ENCODE results near the gene EN1. TPM values are rescaled to one million over a fixed set of nuclear protein-coding genes. Genes with fewer than 3 reads are reported as not detected.

The EN1 gene
- total RNA-seq, 5 donors from 2014 or later (not counting 1 experiment from before 2014, with no cell fraction given), result not detected

DNA sequence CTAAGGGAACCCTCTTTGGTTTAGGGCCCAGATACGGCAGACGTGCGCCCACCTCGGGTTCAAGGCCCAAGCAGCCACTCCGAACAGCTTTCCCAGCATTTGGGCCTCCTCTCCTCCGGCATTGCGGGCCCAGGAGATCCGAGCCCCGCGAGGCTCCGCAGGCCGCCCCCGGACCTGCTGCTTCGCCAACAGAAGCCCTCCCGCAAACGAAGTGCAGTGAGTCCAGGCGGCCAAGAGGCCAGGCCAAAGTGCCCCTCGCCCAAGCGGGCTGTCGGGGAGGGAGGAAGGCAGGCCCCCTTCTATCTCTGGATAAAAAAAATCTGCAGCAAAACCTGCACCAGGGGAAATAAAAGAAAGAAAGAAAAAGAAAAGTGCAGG, 6.0 kb downstream of the EN1 start:
- Mint-ChIP-seq H3K4me1 (peaks cover 31 to 43% (median 35%) of the 10 kb centered on the region in 3 donors), H3K36me3 (no peaks in the 10 kb centered on the region), H3K27me3 (peaks cover 79 to 89% of the 10 kb centered on the region in 2 donors), H3K27ac (no peak overlapping the region), H3K9me3 (no peaks in the 10 kb centered on the region), H3K4me3 (peak overlapping the region in 2 of 3 donors; percentile 26 to 89)
- ChIA-PET CTCF (no interaction called here), POLR2A (interaction anchor here in 1 of 2 donors (0.7 kb wide), 1 partner anchor 14 kb away, joined by 3 read pairs; no protein-coding TSS in a partner anchor)
- ATAC-seq (replicated peaks in 1 of 4) (no peak), DNase-seq (no peak)
- peaks cover 2 to 39% of the 10 kb centered on the region in 2 experiments for H3K4me1 ChIP-seq (ENCODE audit: control insufficient read depth in 1 of 2, extremely low read depth in 1 of 2, insufficient read depth in 2 of 2, low read length in 2 of 2)
- no peaks in the 10 kb centered on the region for H3K36me3 ChIP-seq (ENCODE audit: control insufficient read depth in 2 of 2, extremely low read depth in 1 of 2, insufficient read depth in 1 of 2, low read length in 1 of 2)
- peaks cover 45 to 89% of the 10 kb centered on the region in 2 experiments for H3K27me3 ChIP-seq (replicated peaks in 1 of 2; ENCODE audit: control insufficient read depth in 2 of 2, extremely low read depth in 1 of 2, insufficient read depth in 2 of 2, low read length in 1 of 2)
- H3K27ac ChIP-seq (ENCODE audit: low read length), result no peak overlapping the region
- H3K9me3 ChIP-seq, result no peaks in the 10 kb centered on the region
- 42% methylated on average over 20 of the region's 20 CpGs for WGBS (ENCODE audit: insufficient coverage)
- H3K4me3 ChIP-seq (ENCODE audit: control insufficient read depth in 1 of 2, extremely low read depth in 1 of 2, low read length in 1 of 2), result peak overlapping the region in 1 of 2 donors; percentile 58

- H3K4me3 ChIP-seq (ENCODE audit: control insufficient read depth in 1 of 2, extremely low read depth in 1 of 2, low read length in 1 of 2), result no peak overlapping the region
- peaks cover 21 to 34% (median 23%) of the 10 kb centered on the region in 3 donors for H3K4me1 Mint-ChIP-seq
- no peak overlapping the region for H3K4me3 Mint-ChIP-seq
- H3K27me3 ChIP-seq (replicated peaks in 1 of 2; ENCODE audit: control insufficient read depth in 2 of 2, extremely low read depth in 1 of 2, insufficient read depth in 2 of 2, low read length in 1 of 2), result peaks cover 36 to 90% of the 10 kb centered on the region in 2 experiments
- no peaks in the 10 kb centered on the region for H3K36me3 ChIP-seq (ENCODE audit: control insufficient read depth in 2 of 2, extremely low read depth in 1 of 2, insufficient read depth in 1 of 2, low read length in 1 of 2)
- peaks cover 2 to 33% of the 10 kb centered on the region in 2 experiments for H3K4me1 ChIP-seq (ENCODE audit: control insufficient read depth in 1 of 2, extremely low read depth in 1 of 2, insufficient read depth in 2 of 2, low read length in 2 of 2)
- H3K9me3 ChIP-seq, result no peaks in the 10 kb centered on the region
- WGBS (ENCODE audit: insufficient coverage), result 29% methylated on average over 6 of the region's 6 CpGs
- no peaks in the 10 kb centered on the region for H3K9me3 Mint-ChIP-seq
- H3K27me3 Mint-ChIP-seq, result peaks cover 65 to 87% of the 10 kb centered on the region in 2 donors
- no peak overlapping the region for H3K27ac ChIP-seq (ENCODE audit: low read length)
- ChIA-PET CTCF (interaction anchor here in 1 of 2 donors (0.6 kb wide), 1 partner anchor 631 kb away, joined by 6 read pairs; no protein-coding TSS in a partner anchor), POLR2A (no interaction called here)
- DNase-seq (no peak), ATAC-seq (replicated peaks in 1 of 4) (no peak)
- H3K27ac Mint-ChIP-seq, result no peak overlapping the region
- no peaks in the 10 kb centered on the region for H3K36me3 Mint-ChIP-seq
These were observed 8.6 kb downstream of the EN1 start for GRCh38 chr2:118838741-118839455.

GRCh38 chr2:118837621-118838020, 9.8 kb downstream of the EN1 start:
- no peaks in the 10 kb centered on the region for H3K9me3 ChIP-seq
- H3K36me3 Mint-ChIP-seq, result no peaks in the 10 kb centered on the region
- ChIA-PET CTCF (no interaction called here), POLR2A (no interaction called here)
- H3K27ac ChIP-seq (ENCODE audit: low read length), result no peak overlapping the region
- ATAC-seq (replicated peaks in 1 of 4) (no peak), DNase-seq (no peak)
- peaks cover 70 to 89% of the 10 kb centered on the region in 2 donors for H3K27me3 Mint-ChIP-seq
- H3K4me3 Mint-ChIP-seq, result no peak overlapping the region
- WGBS (ENCODE audit: insufficient coverage), result 22% methylated on average over 2 of the region's 2 CpGs
- peaks cover 30 to 90% of the 10 kb centered on the region in 2 experiments for H3K27me3 ChIP-seq (replicated peaks in 1 of 2; ENCODE audit: control insufficient read depth in 2 of 2, extremely low read depth in 1 of 2, insufficient read depth in 2 of 2, low read length in 1 of 2)
- peaks cover 0 to 24% of the 10 kb centered on the region in 2 experiments for H3K4me1 ChIP-seq (ENCODE audit: control insufficient read depth in 1 of 2, extremely low read depth in 1 of 2, insufficient read depth in 2 of 2, low read length in 2 of 2)
- no peaks in the 10 kb centered on the region for H3K9me3 Mint-ChIP-seq
- no peak overlapping the region for H3K4me3 ChIP-seq (ENCODE audit: control insufficient read depth in 1 of 2, extremely low read depth in 1 of 2, low read length in 1 of 2)
- H3K4me1 Mint-ChIP-seq, result peaks cover 11 to 29% (median 17%) of the 10 kb centered on the region in 3 donors
- no peaks in the 10 kb centered on the region for H3K36me3 ChIP-seq (ENCODE audit: control insufficient read depth in 2 of 2, extremely low read depth in 1 of 2, insufficient read depth in 1 of 2, low read length in 1 of 2)
- H3K27ac Mint-ChIP-seq, result peak overlapping the region in 1 of 2 donors; percentile 41

GRCh38 chr2:118837067-118837466, 10.4 kb downstream of the EN1 start:
- peaks cover 35 to 91% of the 10 kb centered on the region in 2 experiments for H3K27me3 ChIP-seq (replicated peaks in 1 of 2; ENCODE audit: control insufficient read depth in 2 of 2, extremely low read depth in 1 of 2, insufficient read depth in 2 of 2, low read length in 1 of 2)
- DNase-seq (no peak), ATAC-seq (replicated peaks in 1 of 4) (no peak)
- H3K27me3 Mint-ChIP-seq, result peaks cover 71 to 92% of the 10 kb centered on the region in 2 donors
- no peak overlapping the region for H3K4me3 ChIP-seq (ENCODE audit: control insufficient read depth in 1 of 2, extremely low read depth in 1 of 2, low read length in 1 of 2)
- peaks cover 0 to 22% of the 10 kb centered on the region in 2 experiments for H3K4me1 ChIP-seq (ENCODE audit: control insufficient read depth in 1 of 2, extremely low read depth in 1 of 2, insufficient read depth in 2 of 2, low read length in 2 of 2)
- H3K9me3 Mint-ChIP-seq, result no peaks in the 10 kb centered on the region
- POLR2A ChIA-PET, result no interaction called here
- peak overlapping the region in 1 of 3 donors; percentile 62 for H3K4me3 Mint-ChIP-seq
- no peaks in the 10 kb centered on the region for H3K36me3 ChIP-seq (ENCODE audit: control insufficient read depth in 2 of 2, extremely low read depth in 1 of 2, insufficient read depth in 1 of 2, low read length in 1 of 2)
- no peaks in the 10 kb centered on the region for H3K9me3 ChIP-seq
- WGBS (ENCODE audit: insufficient coverage), result 0% methylated on average over 2 of the region's 9 CpGs
- no peaks in the 10 kb centered on the region for H3K36me3 Mint-ChIP-seq
- CTCF ChIA-PET, result interaction anchor here in 1 of 2 donors (0.7 kb wide), 1 partner anchor 576 kb away, joined by 3 read pairs; no protein-coding TSS in a partner anchor
- peak overlapping the region in 1 of 2 donors; percentile 41 for H3K27ac Mint-ChIP-seq
- H3K4me1 Mint-ChIP-seq, result peaks cover 8 to 27% (median 15%) of the 10 kb centered on the region in 3 donors
- H3K27ac ChIP-seq (ENCODE audit: low read length), result no peak overlapping the region

DNA sequence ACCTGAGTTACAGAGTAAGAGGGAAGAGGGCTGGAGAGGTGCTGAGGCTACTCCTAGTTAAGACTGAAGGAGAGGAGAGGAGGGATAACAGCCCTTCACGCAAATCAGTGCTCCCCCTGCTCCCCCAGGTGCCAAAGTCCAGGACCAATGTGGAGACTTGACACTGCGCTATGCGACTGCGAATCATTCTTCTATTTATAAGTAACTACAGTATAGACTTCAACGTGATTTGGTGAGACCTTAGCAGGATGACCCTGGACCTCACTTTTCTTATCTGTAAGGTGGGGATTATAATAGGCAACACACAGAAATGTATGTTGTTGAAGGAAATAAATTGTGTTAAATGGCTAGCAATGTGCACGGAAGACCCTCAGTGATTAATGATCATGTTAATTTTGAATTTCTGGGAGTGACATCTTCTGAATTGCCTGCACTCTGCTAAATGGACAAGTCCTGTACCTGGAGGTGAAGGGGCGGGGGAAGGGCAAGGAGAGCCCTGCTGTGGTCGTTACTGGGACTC, 11.0 kb downstream of the EN1 start:
- CTCF ChIA-PET, result interaction anchor here in 1 of 2 donors (0.7 kb wide), 1 partner anchor 576 kb away, joined by 3 read pairs; no protein-coding TSS in a partner anchor
- no peak for ATAC-seq (replicated peaks in 1 of 4)
- Histone ChIP-seq H3K4me3 (ENCODE audit: control insufficient read depth in 1 of 2, extremely low read depth in 1 of 2, low read length in 1 of 2) (no peak overlapping the region), H3K4me1 (ENCODE audit: control insufficient read depth in 1 of 2, extremely low read depth in 1 of 2, insufficient read depth in 2 of 2, low read length in 2 of 2) (peaks cover 0 to 16% of the 10 kb centered on the region in 2 experiments), H3K36me3 (ENCODE audit: control insufficient read depth in 2 of 2, extremely low read depth in 1 of 2, insufficient read depth in 1 of 2, low read length in 1 of 2) (no peaks in the 10 kb centered on the region), H3K27ac (ENCODE audit: low read length) (no peak overlapping the region), H3K27me3 (replicated peaks in 1 of 2; ENCODE audit: control insufficient read depth in 2 of 2, extremely low read depth in 1 of 2, insufficient read depth in 2 of 2, low read length in 1 of 2) (peaks cover 36 to 89% of the 10 kb centered on the region in 2 experiments), H3K9me3 (no peaks in the 10 kb centered on the region)
- no peak for DNase-seq
- Mint-ChIP-seq H3K27me3 (peaks cover 71 to 88% of the 10 kb centered on the region in 2 donors), H3K4me1 (peaks cover 5 to 23% (median 13%) of the 10 kb centered on the region in 3 donors), H3K4me3 (peak overlapping the region; percentile 62 to 67 (median 67)), H3K27ac (no peak overlapping the region), H3K9me3 (no peaks in the 10 kb centered on the region), H3K36me3 (no peaks in the 10 kb centered on the region)
- WGBS (ENCODE audit: insufficient coverage), result 7% methylated on average over 2 of the region's 8 CpGs
- POLR2A ChIA-PET, result no interaction called here

- DNase-seq, result no peak
- 5% methylated on average over 49 of the region's 53 CpGs for whole genome bisulfite sequencing (ENCODE audit: insufficient coverage)
- Histone ChIP-seq H3K27me3 (replicated peaks in 1 of 2; ENCODE audit: control insufficient read depth in 2 of 2, extremely low read depth in 1 of 2, insufficient read depth in 2 of 2, low read length in 1 of 2) (peaks cover 34 to 84% of the 10 kb centered on the region in 2 experiments), H3K27ac (ENCODE audit: low read length) (no peak overlapping the region), H3K4me1 (ENCODE audit: control insufficient read depth in 1 of 2, extremely low read depth in 1 of 2, insufficient read depth in 2 of 2, low read length in 2 of 2) (peaks cover 0 to 14% of the 10 kb centered on the region in 2 experiments), H3K36me3 (ENCODE audit: control insufficient read depth in 2 of 2, extremely low read depth in 1 of 2, insufficient read depth in 1 of 2, low read length in 1 of 2) (no peaks in the 10 kb centered on the region), H3K9me3 (no peaks in the 10 kb centered on the region), H3K4me3 (ENCODE audit: control insufficient read depth in 1 of 2, extremely low read depth in 1 of 2, low read length in 1 of 2) (no peak overlapping the region)
- CTCF ChIA-PET, result no interaction called here
- H3K9me3 Mint-ChIP-seq, result no peaks in the 10 kb centered on the region
- no peaks in the 10 kb centered on the region for H3K36me3 Mint-ChIP-seq
- H3K27me3 Mint-ChIP-seq, result peaks cover 69 to 86% of the 10 kb centered on the region in 2 donors
- POLR2A ChIA-PET, result no interaction called here
- peaks cover under 1 to 19% (median 12%) of the 10 kb centered on the region in 3 donors for H3K4me1 Mint-ChIP-seq
- ATAC-seq (replicated peaks in 1 of 4), result no peak
- H3K4me3 Mint-ChIP-seq, result peak overlapping the region; percentile 62 to 67 (median 67)
- H3K27ac Mint-ChIP-seq, result no peak overlapping the region
These were observed 11.6 kb downstream of the EN1 start for GRCh38 chr2:118835746-118836410.
